HepG2 (cell line): Measurements from ENCODE around the gene ITGB5. TPM values are rescaled to one million over a fixed set of nuclear protein-coding genes. Genes with fewer than 3 reads are reported as not detected.

ENCODE experiments used
- CENPT ChIP-seq: sonication (generic); formaldehyde crosslinking; IDR thresholded peaks from 2 replicates; pipeline ENCODE4 v1.8.0; 2022; ENCODE audit warnings: low read depth, mild to moderate bottlenecking, moderate library complexity, missing genetic modification reagents
- HOXA7 ChIP-seq: sonication (generic); formaldehyde crosslinking; IDR thresholded peaks from 2 replicates; pipeline ENCODE4 v1.8.1; 2022; ENCODE audit warnings: mild to moderate bottlenecking, missing genetic modification reagents, moderate library complexity
- KDM5A ChIP-seq: fragments of 200-600 bp; sonication (generic); IDR thresholded peaks from 2 replicates; pipeline ENCODE4 v1.7.0; 2018; ENCODE audit warnings: antibody characterized with exemption, mild to moderate bottlenecking, low read length, borderline replicate concordance
- RFXANK ChIP-seq: IDR thresholded peaks from 2 replicates; pipeline ENCODE4 v1.6.1; 2016
- ZBTB7A ChIP-seq: sonication (generic); formaldehyde crosslinking; IDR thresholded peaks from 2 replicates; pipeline ENCODE4 v1.8.0; 2022; ENCODE audit warnings: mild to moderate bottlenecking, missing genetic modification reagents
- ZNF180 ChIP-seq: sonication (generic); formaldehyde crosslinking; IDR thresholded peaks from 2 replicates; pipeline ENCODE4 v1.4.0; 2020; ENCODE audit warnings: low read depth, missing genetic modification reagents, borderline replicate concordance
- ZNF713 ChIP-seq: sonication (generic); formaldehyde crosslinking; IDR thresholded peaks from 2 replicates; pipeline ENCODE4 v1.4.0; 2020; ENCODE audit warnings: mild to moderate bottlenecking, missing genetic modification reagents
- polyA plus RNA-seq, 8 experiments: library from polyadenylated mRNA; depleted of rRNA in 3 of 8; stranded (reverse) in 7 of 8; unstranded in 1 of 8; fragments of >200 nt; fragmentation: Illumina TruSeq in 4 of 8; extraction: Trizol in 4 of 8; gene quantifications; 2 replicates each; pipeline versions ENCODE4 v1.2.1 to v1.2.3, GENCODE V29; 2011 to 2016; ENCODE audit warnings: low read depth in 4 of 8, missing spikeins in 1 of 8, mixed read lengths in 1 of 8; ENCODE audit not compliant: insufficient read depth in 1 of 8
- total RNA-seq, 5 experiments: library from RNA; depleted of rRNA; stranded (reverse); fragments of >200 nt; fragmentation: Illumina TruSeq; extraction: Trizol; gene quantifications; 2 replicates each; pipeline ENCODE4 v1.2.3, GENCODE V29; 2016; ENCODE audit warnings: low read depth in 1 of 5
- TF ChIP-seq, protein P1 (sequence below): sonication (generic); formaldehyde crosslinking; conservative IDR thresholded peaks from 2 replicates; pipeline ENCODE4 v1.4.0; 2020; ENCODE audit warnings: missing genetic modification reagents
- TF ChIP-seq, protein P2 (sequence below): sonication (generic); formaldehyde crosslinking; IDR thresholded peaks from 2 replicates; pipeline ENCODE4 v1.4.0; 2020; ENCODE audit warnings: mild to moderate bottlenecking, missing genetic modification reagents
- TF ChIP-seq, protein P3 (sequence below): sonication (generic); formaldehyde crosslinking; IDR thresholded peaks from 2 replicates; pipeline ENCODE4 v1.4.0; 2020; ENCODE audit warnings: mild to moderate bottlenecking, missing genetic modification reagents
- TF ChIP-seq, protein P4 (sequence below): sonication (generic); formaldehyde crosslinking; IDR thresholded peaks from 2 replicates; pipeline ENCODE4 v1.4.0; 2020; ENCODE audit warnings: missing genetic modification reagents, borderline replicate concordance
- TF ChIP-seq, protein P5 (sequence below): sonication (generic); formaldehyde crosslinking; IDR thresholded peaks from 2 replicates; pipeline ENCODE4 v1.4.0; 2020; ENCODE audit warnings: missing genetic modification reagents
- TF ChIP-seq, protein P6 (sequence below): sonication (generic); formaldehyde crosslinking; IDR thresholded peaks from 2 replicates; pipeline ENCODE4 v1.5.1; 2020; ENCODE audit warnings: missing genetic modification reagents, mild to moderate bottlenecking, borderline replicate concordance
- TF ChIP-seq, protein P7 (sequence below): sonication (generic); formaldehyde crosslinking; IDR thresholded peaks from 2 replicates; pipeline ENCODE4 v1.5.0; 2020; ENCODE audit warnings: missing genetic modification reagents
- TF ChIP-seq, protein P8 (sequence below): sonication (generic); formaldehyde crosslinking; IDR thresholded peaks from 2 replicates; pipeline ENCODE4 v1.5.0; 2020; ENCODE audit warnings: missing genetic modification reagents, mild to moderate bottlenecking, borderline replicate concordance

The ITGB5 gene
- total and polyA plus RNA-seq, 2 of the 13 experiments (the other 11 are each of a cell fraction or from before 2014, with no cell fraction given): 74.1 to 343 TPM

DNA sequence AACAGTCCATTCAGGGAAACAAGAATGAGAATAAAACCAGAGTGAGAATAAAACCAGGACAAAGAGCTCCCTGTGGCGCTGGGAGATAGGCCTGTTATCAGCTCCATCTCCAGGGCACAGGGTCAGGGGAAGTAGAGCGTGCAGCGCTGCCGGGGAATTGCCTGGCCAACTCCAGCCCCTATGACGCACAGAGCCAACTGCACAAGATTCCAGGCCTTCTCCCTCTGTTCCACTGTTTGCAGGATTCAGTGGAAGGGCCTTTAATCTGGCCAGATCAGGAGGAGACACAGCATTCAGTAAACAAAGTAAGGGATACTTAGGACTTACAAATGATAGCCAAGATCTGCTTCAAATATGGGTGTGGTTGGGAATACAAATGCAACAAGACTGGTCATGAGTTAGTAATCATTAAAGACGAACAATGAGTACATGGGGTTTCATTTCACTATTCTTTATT, 49.4 kb downstream of the ITGB5 start (continued):
- TF ChIP-seq, protein P1, sequence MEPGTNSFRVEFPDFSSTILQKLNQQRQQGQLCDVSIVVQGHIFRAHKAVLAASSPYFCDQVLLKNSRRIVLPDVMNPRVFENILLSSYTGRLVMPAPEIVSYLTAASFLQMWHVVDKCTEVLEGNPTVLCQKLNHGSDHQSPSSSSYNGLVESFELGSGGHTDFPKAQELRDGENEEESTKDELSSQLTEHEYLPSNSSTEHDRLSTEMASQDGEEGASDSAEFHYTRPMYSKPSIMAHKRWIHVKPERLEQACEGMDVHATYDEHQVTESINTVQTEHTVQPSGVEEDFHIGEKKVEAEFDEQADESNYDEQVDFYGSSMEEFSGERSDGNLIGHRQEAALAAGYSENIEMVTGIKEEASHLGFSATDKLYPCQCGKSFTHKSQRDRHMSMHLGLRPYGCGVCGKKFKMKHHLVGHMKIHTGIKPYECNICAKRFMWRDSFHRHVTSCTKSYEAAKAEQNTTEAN (CRISPR knock-in tag): no peak
- TF ChIP-seq KDM5A: no peak
- no peak for TF ChIP-seq RFXANK (CRISPR knock-in tag)
- TF ChIP-seq HOXA7: no peak
- TF ChIP-seq, protein P2, sequence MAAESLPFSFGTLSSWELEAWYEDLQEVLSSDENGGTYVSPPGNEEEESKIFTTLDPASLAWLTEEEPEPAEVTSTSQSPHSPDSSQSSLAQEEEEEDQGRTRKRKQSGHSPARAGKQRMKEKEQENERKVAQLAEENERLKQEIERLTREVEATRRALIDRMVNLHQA (CRISPR knock-in tag): no peak
- TF ChIP-seq ZNF713 (CRISPR knock-in tag): no peak
- TF ChIP-seq CENPT (CRISPR knock-in tag): no peak
- no peak for TF ChIP-seq ZBTB7A (CRISPR knock-in tag)
- no peak for TF ChIP-seq ZNF180 (CRISPR knock-in tag)
- TF ChIP-seq, protein P3, sequence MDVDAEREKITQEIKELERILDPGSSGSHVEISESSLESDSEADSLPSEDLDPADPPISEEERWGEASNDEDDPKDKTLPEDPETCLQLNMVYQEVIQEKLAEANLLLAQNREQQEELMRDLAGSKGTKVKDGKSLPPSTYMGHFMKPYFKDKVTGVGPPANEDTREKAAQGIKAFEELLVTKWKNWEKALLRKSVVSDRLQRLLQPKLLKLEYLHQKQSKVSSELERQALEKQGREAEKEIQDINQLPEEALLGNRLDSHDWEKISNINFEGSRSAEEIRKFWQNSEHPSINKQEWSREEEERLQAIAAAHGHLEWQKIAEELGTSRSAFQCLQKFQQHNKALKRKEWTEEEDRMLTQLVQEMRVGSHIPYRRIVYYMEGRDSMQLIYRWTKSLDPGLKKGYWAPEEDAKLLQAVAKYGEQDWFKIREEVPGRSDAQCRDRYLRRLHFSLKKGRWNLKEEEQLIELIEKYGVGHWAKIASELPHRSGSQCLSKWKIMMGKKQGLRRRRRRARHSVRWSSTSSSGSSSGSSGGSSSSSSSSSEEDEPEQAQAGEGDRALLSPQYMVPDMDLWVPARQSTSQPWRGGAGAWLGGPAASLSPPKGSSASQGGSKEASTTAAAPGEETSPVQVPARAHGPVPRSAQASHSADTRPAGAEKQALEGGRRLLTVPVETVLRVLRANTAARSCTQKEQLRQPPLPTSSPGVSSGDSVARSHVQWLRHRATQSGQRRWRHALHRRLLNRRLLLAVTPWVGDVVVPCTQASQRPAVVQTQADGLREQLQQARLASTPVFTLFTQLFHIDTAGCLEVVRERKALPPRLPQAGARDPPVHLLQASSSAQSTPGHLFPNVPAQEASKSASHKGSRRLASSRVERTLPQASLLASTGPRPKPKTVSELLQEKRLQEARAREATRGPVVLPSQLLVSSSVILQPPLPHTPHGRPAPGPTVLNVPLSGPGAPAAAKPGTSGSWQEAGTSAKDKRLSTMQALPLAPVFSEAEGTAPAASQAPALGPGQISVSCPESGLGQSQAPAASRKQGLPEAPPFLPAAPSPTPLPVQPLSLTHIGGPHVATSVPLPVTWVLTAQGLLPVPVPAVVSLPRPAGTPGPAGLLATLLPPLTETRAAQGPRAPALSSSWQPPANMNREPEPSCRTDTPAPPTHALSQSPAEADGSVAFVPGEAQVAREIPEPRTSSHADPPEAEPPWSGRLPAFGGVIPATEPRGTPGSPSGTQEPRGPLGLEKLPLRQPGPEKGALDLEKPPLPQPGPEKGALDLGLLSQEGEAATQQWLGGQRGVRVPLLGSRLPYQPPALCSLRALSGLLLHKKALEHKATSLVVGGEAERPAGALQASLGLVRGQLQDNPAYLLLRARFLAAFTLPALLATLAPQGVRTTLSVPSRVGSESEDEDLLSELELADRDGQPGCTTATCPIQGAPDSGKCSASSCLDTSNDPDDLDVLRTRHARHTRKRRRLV (CRISPR knock-in tag): no peak
- TF ChIP-seq, protein P4, sequence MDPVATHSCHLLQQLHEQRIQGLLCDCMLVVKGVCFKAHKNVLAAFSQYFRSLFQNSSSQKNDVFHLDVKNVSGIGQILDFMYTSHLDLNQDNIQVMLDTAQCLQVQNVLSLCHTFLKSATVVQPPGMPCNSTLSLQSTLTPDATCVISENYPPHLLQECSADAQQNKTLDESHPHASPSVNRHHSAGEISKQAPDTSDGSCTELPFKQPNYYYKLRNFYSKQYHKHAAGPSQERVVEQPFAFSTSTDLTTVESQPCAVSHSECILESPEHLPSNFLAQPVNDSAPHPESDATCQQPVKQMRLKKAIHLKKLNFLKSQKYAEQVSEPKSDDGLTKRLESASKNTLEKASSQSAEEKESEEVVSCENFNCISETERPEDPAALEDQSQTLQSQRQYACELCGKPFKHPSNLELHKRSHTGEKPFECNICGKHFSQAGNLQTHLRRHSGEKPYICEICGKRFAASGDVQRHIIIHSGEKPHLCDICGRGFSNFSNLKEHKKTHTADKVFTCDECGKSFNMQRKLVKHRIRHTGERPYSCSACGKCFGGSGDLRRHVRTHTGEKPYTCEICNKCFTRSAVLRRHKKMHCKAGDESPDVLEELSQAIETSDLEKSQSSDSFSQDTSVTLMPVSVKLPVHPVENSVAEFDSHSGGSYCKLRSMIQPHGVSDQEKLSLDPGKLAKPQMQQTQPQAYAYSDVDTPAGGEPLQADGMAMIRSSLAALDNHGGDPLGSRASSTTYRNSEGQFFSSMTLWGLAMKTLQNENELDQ: no peak
- TF ChIP-seq, protein P5, sequence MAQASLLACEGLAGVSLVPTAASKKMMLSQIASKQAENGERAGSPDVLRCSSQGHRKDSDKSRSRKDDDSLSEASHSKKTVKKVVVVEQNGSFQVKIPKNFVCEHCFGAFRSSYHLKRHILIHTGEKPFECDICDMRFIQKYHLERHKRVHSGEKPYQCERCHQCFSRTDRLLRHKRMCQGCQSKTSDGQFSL (CRISPR knock-in tag): no peak
- TF ChIP-seq, protein P6, sequence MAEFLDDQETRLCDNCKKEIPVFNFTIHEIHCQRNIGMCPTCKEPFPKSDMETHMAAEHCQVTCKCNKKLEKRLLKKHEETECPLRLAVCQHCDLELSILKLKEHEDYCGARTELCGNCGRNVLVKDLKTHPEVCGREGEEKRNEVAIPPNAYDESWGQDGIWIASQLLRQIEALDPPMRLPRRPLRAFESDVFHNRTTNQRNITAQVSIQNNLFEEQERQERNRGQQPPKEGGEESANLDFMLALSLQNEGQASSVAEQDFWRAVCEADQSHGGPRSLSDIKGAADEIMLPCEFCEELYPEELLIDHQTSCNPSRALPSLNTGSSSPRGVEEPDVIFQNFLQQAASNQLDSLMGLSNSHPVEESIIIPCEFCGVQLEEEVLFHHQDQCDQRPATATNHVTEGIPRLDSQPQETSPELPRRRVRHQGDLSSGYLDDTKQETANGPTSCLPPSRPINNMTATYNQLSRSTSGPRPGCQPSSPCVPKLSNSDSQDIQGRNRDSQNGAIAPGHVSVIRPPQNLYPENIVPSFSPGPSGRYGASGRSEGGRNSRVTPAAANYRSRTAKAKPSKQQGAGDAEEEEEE (CRISPR knock-in tag): no peak
- TF ChIP-seq, protein P7, sequence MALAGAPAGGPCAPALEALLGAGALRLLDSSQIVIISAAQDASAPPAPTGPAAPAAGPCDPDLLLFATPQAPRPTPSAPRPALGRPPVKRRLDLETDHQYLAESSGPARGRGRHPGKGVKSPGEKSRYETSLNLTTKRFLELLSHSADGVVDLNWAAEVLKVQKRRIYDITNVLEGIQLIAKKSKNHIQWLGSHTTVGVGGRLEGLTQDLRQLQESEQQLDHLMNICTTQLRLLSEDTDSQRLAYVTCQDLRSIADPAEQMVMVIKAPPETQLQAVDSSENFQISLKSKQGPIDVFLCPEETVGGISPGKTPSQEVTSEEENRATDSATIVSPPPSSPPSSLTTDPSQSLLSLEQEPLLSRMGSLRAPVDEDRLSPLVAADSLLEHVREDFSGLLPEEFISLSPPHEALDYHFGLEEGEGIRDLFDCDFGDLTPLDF (CRISPR knock-in tag): no peak
- TF ChIP-seq, protein P8, sequence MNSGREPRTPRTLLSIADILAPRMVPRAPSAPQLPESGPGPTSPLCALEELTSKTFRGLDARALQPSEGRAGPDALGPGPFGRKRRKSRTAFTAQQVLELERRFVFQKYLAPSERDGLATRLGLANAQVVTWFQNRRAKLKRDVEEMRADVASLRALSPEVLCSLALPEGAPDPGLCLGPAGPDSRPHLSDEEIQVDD: no peak
